ENCODE results near the gene RWDD4.

RWDD4 gene

GRCh38 chr4:183691897-183692296, 32.9 kb upstream of the RWDD4 start:
- Histone ChIP-seq H3K9me3 (ENCODE audit: control insufficient read depth, low read length) (no peaks in the 10 kb centered on the region), H3K4me1 (no peaks in the 10 kb centered on the region), H2AFZ (no peak overlapping the region), H3K27ac (no peak overlapping the region), H3K79me2 (no peaks in the 10 kb centered on the region), H3K4me3 (ENCODE audit: low read depth, low read length) (no peak overlapping the region), H3K4me2 (ENCODE audit: low read length) (no peak overlapping the region), H3K27me3 (ENCODE audit: control insufficient read depth, insufficient read depth, low read length) (no peaks in the 10 kb centered on the region), H3K9ac (no peak overlapping the region), H3K36me3 (ENCODE audit: control insufficient read depth, insufficient read depth, low read length) (no peaks in the 10 kb centered on the region)
- TF ChIP-seq, protein P1, sequence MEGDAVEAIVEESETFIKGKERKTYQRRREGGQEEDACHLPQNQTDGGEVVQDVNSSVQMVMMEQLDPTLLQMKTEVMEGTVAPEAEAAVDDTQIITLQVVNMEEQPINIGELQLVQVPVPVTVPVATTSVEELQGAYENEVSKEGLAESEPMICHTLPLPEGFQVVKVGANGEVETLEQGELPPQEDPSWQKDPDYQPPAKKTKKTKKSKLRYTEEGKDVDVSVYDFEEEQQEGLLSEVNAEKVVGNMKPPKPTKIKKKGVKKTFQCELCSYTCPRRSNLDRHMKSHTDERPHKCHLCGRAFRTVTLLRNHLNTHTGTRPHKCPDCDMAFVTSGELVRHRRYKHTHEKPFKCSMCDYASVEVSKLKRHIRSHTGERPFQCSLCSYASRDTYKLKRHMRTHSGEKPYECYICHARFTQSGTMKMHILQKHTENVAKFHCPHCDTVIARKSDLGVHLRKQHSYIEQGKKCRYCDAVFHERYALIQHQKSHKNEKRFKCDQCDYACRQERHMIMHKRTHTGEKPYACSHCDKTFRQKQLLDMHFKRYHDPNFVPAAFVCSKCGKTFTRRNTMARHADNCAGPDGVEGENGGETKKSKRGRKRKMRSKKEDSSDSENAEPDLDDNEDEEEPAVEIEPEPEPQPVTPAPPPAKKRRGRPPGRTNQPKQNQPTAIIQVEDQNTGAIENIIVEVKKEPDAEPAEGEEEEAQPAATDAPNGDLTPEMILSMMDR (IDR thresholded peaks at IDR 0.05): no peak

DNA sequence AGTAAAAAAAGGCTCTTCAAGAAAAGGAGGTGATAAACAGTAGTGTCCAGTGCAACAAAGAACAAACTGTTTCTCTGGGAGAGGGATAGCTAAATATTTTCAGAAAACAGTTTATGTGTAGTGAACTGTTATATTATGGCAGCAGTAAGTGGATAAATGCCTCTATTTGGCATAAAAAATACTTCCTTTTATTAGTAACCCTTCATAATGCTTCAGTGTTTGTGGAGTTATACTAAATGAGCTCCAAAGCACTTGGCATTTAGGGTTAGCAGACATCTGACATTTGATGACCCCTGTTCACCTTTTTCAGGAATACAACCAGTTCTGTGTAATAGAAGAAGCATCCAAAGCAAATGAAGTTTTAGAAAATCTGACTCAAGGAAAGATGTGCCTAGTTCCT, 32.0 kb upstream of the RWDD4 start:
- H2AFZ ChIP-seq: no peak overlapping the region
- H3K4me2 ChIP-seq (ENCODE audit: low read length): no peak overlapping the region
- H3K9me3 ChIP-seq (ENCODE audit: control insufficient read depth, low read length): no peaks in the 10 kb centered on the region
- no peak overlapping the region for H3K9ac ChIP-seq
- H3K79me2 ChIP-seq: no peaks in the 10 kb centered on the region
- H3K27ac ChIP-seq: no peak overlapping the region
- TF ChIP-seq, protein P1 (IDR thresholded peaks at IDR 0.05): no peak
- H3K27me3 ChIP-seq (ENCODE audit: control insufficient read depth, insufficient read depth, low read length): no peaks in the 10 kb centered on the region
- no peaks in the 10 kb centered on the region for H3K36me3 ChIP-seq (ENCODE audit: control insufficient read depth, insufficient read depth, low read length)
- no peaks in the 10 kb centered on the region for H3K4me1 ChIP-seq
- no peak overlapping the region for H3K4me3 ChIP-seq (ENCODE audit: low read depth, low read length)

DNA sequence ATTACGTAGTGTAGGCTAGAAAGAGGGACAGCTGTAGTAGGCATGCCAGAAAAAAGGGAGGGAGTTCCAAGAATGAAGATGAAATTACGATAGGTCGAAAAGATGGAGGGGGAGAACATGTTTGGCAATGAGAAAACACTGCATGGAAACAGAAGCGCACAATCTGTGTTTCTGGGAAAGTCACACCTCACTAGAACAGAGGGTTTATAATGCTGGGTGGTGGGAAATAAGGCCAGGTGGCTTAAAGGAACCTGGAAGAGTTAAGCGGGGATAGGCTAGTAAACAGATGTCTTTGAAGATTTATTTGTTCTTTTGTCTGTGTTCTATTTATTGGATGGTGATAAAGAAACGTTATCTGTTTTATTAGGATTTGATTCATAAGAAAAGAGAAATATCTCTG, 29.2 kb upstream of the RWDD4 start:
- TF ChIP-seq, protein P1 (IDR thresholded peaks at IDR 0.05): no peak
- H3K4me3 ChIP-seq (ENCODE audit: low read depth, low read length): no peak overlapping the region
- H3K9ac ChIP-seq: no peak overlapping the region
- H3K9me3 ChIP-seq (ENCODE audit: control insufficient read depth, low read length): no peaks in the 10 kb centered on the region
- no peaks in the 10 kb centered on the region for H3K36me3 ChIP-seq (ENCODE audit: control insufficient read depth, insufficient read depth, low read length)
- H3K79me2 ChIP-seq: no peaks in the 10 kb centered on the region
- H3K4me2 ChIP-seq (ENCODE audit: low read length): no peak overlapping the region
- H2AFZ ChIP-seq: no peak overlapping the region
- H3K4me1 ChIP-seq: no peaks in the 10 kb centered on the region
- no peaks in the 10 kb centered on the region for H3K27me3 ChIP-seq (ENCODE audit: control insufficient read depth, insufficient read depth, low read length)
- H3K27ac ChIP-seq: no peak overlapping the region

GRCh38 chr4:183686461-183686860, 27.5 kb upstream of the RWDD4 start:
- Histone ChIP-seq H3K4me2 (ENCODE audit: low read length) (no peak overlapping the region), H3K9ac (no peak overlapping the region), H3K27ac (no peak overlapping the region), H2AFZ (no peak overlapping the region), H3K9me3 (ENCODE audit: control insufficient read depth, low read length) (no peaks in the 10 kb centered on the region), H3K36me3 (ENCODE audit: control insufficient read depth, insufficient read depth, low read length) (no peaks in the 10 kb centered on the region), H3K79me2 (no peaks in the 10 kb centered on the region), H3K4me3 (ENCODE audit: low read depth, low read length) (no peak overlapping the region), H3K27me3 (ENCODE audit: control insufficient read depth, insufficient read depth, low read length) (no peaks in the 10 kb centered on the region), H3K4me1 (no peaks in the 10 kb centered on the region)
- TF ChIP-seq, protein P1 (IDR thresholded peaks at IDR 0.05): no peak

- no peak overlapping the region for H2AFZ ChIP-seq
- no peak overlapping the region for H3K27ac ChIP-seq
- no peaks in the 10 kb centered on the region for H3K79me2 ChIP-seq
- TF ChIP-seq, protein P1 (IDR thresholded peaks at IDR 0.05): no peak
- H3K9ac ChIP-seq: no peak overlapping the region
- no peaks in the 10 kb centered on the region for H3K4me1 ChIP-seq
- H3K27me3 ChIP-seq (ENCODE audit: control insufficient read depth, insufficient read depth, low read length): no peaks in the 10 kb centered on the region
- H3K9me3 ChIP-seq (ENCODE audit: control insufficient read depth, low read length): no peaks in the 10 kb centered on the region
- H3K36me3 ChIP-seq (ENCODE audit: control insufficient read depth, insufficient read depth, low read length): no peaks in the 10 kb centered on the region
- no peak overlapping the region for H3K4me2 ChIP-seq (ENCODE audit: low read length)
- no peak overlapping the region for H3K4me3 ChIP-seq (ENCODE audit: low read depth, low read length)
These were observed 22.1 kb upstream of the RWDD4 start for GRCh38 chr4:183681119-183681518.
